Measurements from ENCODE around the gene CACNA1A.

The CACNA1A gene

DNA sequence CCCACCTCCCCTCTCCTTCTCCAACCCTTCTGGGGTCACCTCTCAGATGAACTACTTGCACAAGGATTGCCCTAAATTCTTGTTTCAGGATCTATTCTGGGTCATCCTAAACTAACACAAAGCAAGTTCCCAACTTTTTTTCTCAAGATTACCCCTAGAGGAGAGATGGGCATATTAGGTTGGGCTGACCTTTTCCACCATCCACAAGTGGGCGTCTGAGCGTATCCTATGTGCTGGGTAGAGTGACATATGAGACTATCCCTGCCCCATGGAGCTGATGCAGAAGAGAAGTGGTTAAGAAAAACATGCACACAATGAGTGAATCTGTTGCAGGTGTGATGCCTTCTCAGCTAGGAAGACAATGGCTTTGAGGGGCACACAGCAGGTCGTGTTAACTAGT is 132.7 kb downstream of the CACNA1A start:
- ChIA-PET CTCF (interaction anchor here (0.6 kb wide), 2 partner anchors 152 to 1312 kb away, joined by 3 read pairs; no protein-coding TSS in a partner anchor), POLR2A (interaction anchor here (0.6 kb wide), 1 partner anchor 39 kb away, joined by 4 read pairs; no protein-coding TSS in a partner anchor)
- no peak for TF ChIP-seq ZBTB6 (tag by site-specific recombination; IDR thresholded peaks at IDR 0.05)
- TF ChIP-seq, protein P1, sequence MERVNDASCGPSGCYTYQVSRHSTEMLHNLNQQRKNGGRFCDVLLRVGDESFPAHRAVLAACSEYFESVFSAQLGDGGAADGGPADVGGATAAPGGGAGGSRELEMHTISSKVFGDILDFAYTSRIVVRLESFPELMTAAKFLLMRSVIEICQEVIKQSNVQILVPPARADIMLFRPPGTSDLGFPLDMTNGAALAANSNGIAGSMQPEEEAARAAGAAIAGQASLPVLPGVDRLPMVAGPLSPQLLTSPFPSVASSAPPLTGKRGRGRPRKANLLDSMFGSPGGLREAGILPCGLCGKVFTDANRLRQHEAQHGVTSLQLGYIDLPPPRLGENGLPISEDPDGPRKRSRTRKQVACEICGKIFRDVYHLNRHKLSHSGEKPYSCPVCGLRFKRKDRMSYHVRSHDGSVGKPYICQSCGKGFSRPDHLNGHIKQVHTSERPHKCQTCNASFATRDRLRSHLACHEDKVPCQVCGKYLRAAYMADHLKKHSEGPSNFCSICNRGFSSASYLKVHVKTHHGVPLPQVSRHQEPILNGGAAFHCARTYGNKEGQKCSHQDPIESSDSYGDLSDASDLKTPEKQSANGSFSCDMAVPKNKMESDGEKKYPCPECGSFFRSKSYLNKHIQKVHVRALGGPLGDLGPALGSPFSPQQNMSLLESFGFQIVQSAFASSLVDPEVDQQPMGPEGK (tag by site-specific recombination; IDR thresholded peaks at IDR 0.05) = no peak
- TF ChIP-seq ZBTB11 (tag by site-specific recombination; conservative IDR thresholded peaks at IDR 0.05; ENCODE audit: low read depth) = no peak
- TF ChIP-seq ZNF558 (tag by site-specific recombination; IDR thresholded peaks at IDR 0.05) = no peak
- no peak for TF ChIP-seq ZNF843 (tag by site-specific recombination; IDR thresholded peaks at IDR 0.05)
- TF ChIP-seq ZIC2 (tag by site-specific recombination; IDR thresholded peaks at IDR 0.05) = no peak
- no peak for TF ChIP-seq KLF9 (tag by site-specific recombination; IDR thresholded peaks at IDR 0.05; ENCODE audit: low read depth)
- no peak for TF ChIP-seq ZBTB7A (tag by site-specific recombination; IDR thresholded peaks at IDR 0.05; ENCODE audit: low read depth)
- no peak for TF ChIP-seq CTCF (tag by site-specific recombination; IDR thresholded peaks at IDR 0.05)
- no peak for TF ChIP-seq ZNF423 (tag by site-specific recombination; IDR thresholded peaks at IDR 0.05)
- TF ChIP-seq ZNF530 (tag by site-specific recombination; IDR thresholded peaks at IDR 0.05; ENCODE audit: low read depth) = no peak
- TF ChIP-seq, protein P2, sequence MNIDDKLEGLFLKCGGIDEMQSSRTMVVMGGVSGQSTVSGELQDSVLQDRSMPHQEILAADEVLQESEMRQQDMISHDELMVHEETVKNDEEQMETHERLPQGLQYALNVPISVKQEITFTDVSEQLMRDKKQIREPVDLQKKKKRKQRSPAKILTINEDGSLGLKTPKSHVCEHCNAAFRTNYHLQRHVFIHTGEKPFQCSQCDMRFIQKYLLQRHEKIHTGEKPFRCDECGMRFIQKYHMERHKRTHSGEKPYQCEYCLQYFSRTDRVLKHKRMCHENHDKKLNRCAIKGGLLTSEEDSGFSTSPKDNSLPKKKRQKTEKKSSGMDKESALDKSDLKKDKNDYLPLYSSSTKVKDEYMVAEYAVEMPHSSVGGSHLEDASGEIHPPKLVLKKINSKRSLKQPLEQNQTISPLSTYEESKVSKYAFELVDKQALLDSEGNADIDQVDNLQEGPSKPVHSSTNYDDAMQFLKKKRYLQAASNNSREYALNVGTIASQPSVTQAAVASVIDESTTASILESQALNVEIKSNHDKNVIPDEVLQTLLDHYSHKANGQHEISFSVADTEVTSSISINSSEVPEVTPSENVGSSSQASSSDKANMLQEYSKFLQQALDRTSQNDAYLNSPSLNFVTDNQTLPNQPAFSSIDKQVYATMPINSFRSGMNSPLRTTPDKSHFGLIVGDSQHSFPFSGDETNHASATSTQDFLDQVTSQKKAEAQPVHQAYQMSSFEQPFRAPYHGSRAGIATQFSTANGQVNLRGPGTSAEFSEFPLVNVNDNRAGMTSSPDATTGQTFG (tag by site-specific recombination; IDR thresholded peaks at IDR 0.05; ENCODE audit: borderline replicate concordance) = no peak
- TF ChIP-seq, protein P3, sequence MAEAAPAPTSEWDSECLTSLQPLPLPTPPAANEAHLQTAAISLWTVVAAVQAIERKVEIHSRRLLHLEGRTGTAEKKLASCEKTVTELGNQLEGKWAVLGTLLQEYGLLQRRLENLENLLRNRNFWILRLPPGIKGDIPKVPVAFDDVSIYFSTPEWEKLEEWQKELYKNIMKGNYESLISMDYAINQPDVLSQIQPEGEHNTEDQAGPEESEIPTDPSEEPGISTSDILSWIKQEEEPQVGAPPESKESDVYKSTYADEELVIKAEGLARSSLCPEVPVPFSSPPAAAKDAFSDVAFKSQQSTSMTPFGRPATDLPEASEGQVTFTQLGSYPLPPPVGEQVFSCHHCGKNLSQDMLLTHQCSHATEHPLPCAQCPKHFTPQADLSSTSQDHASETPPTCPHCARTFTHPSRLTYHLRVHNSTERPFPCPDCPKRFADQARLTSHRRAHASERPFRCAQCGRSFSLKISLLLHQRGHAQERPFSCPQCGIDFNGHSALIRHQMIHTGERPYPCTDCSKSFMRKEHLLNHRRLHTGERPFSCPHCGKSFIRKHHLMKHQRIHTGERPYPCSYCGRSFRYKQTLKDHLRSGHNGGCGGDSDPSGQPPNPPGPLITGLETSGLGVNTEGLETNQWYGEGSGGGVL (tag by site-specific recombination; IDR thresholded peaks at IDR 0.05) = no peak
- TF ChIP-seq ZNF555 (tag by site-specific recombination; conservative IDR thresholded peaks at IDR 0.05) = no peak
- TF ChIP-seq ZSCAN16 (tag by site-specific recombination; IDR thresholded peaks at IDR 0.05) = no peak
- Histone ChIP-seq H3K4me1 (ENCODE audit: control insufficient read depth, insufficient read depth, low read length) (no peaks in the 10 kb centered on the region), H3K9me3 (ENCODE audit: control insufficient read depth, insufficient read depth, low read depth, low read length) (no peaks in the 10 kb centered on the region), H3K36me3 (ENCODE audit: control insufficient read depth in 2 of 2, insufficient read depth in 1 of 2, low read length in 2 of 2) (no peaks in the 10 kb centered on the region), H3K4me3 (ENCODE audit: low read depth, low read length) (no peak overlapping the region), H3K27ac (ENCODE audit: extremely low read depth, low read depth, low read length) (no peak overlapping the region)

All from HEK293 (cell line).